ENCODE results near the gene MEPCE. TPM values are rescaled to one million over a fixed set of nuclear protein-coding genes. Genes with fewer than 3 reads are reported as not detected.
A peak's percentile ranks its signal among the peaks of the same experiment; 100 is the strongest.

The MEPCE gene
- total and polyA plus RNA-seq, 4 donors: 18.5 to 41.8 (median 39.0) TPM

- 73% methylated on average over 4 of the region's 9 CpGs for WGBS (ENCODE audit: insufficient coverage)
- Histone ChIP-seq H3K36me3 (ENCODE audit: control insufficient read depth, insufficient read depth, low read length) (peaks cover 3% of the 10 kb centered on the region), H3K4me3 (ENCODE audit: low read depth, low read length) (no peak overlapping the region), H3K4me1 (ENCODE audit: control insufficient read depth, insufficient read depth, low read length) (no peaks in the 10 kb centered on the region), H3K9me3 (ENCODE audit: control insufficient read depth, insufficient read depth, low read length) (no peaks in the 10 kb centered on the region), H3K27ac (ENCODE audit: low read depth, low read length) (no peak overlapping the region), H3K27me3 (ENCODE audit: control insufficient read depth, insufficient read depth, low read length) (no peaks in the 10 kb centered on the region)
- no peak for DNase-seq (ENCODE audit: low read depth in 4 of 6, low spot score in 6 of 6)
These were observed 40.1 kb upstream of the MEPCE start for GRCh38 chr7:100389437-100390088.

- WGBS (ENCODE audit: insufficient coverage): 53% methylated on average over 2 of the region's 3 CpGs
- Histone ChIP-seq H3K36me3 (ENCODE audit: control insufficient read depth, insufficient read depth, low read length) (peaks cover 3% of the 10 kb centered on the region), H3K27ac (ENCODE audit: low read depth, low read length) (no peak overlapping the region), H3K4me3 (ENCODE audit: low read depth, low read length) (no peak overlapping the region), H3K4me1 (ENCODE audit: control insufficient read depth, insufficient read depth, low read length) (no peaks in the 10 kb centered on the region), H3K9me3 (ENCODE audit: control insufficient read depth, insufficient read depth, low read length) (no peaks in the 10 kb centered on the region), H3K27me3 (ENCODE audit: control insufficient read depth, insufficient read depth, low read length) (no peaks in the 10 kb centered on the region)
- DNase-seq (ENCODE audit: low read depth in 4 of 6, low spot score in 6 of 6): no peak
These were observed 39.2 kb upstream of the MEPCE start for GRCh38 chr7:100390286-100391009.

GRCh38 chr7:100393233-100393905, 36.3 kb upstream of the MEPCE start:
- Histone ChIP-seq H3K4me3 (ENCODE audit: low read depth, low read length) (no peak overlapping the region), H3K4me1 (ENCODE audit: control insufficient read depth, insufficient read depth, low read length) (no peaks in the 10 kb centered on the region), H3K27ac (ENCODE audit: low read depth, low read length) (no peak overlapping the region), H3K9me3 (ENCODE audit: control insufficient read depth, insufficient read depth, low read length) (no peaks in the 10 kb centered on the region), H3K36me3 (ENCODE audit: control insufficient read depth, insufficient read depth, low read length) (peaks cover 3% of the 10 kb centered on the region), H3K27me3 (ENCODE audit: control insufficient read depth, insufficient read depth, low read length) (no peaks in the 10 kb centered on the region)
- DNase-seq (ENCODE audit: low read depth in 4 of 6, low spot score in 6 of 6): no peak
- 83% methylated on average over 1 of the region's 4 CpGs for WGBS (ENCODE audit: insufficient coverage)

GRCh38 chr7:100394077-100394476, 35.6 kb upstream of the MEPCE start:
- H3K36me3 ChIP-seq (ENCODE audit: control insufficient read depth, insufficient read depth, low read length): peaks cover 3% of the 10 kb centered on the region
- no peak for DNase-seq (ENCODE audit: low read depth in 4 of 6, low spot score in 6 of 6)
- H3K27ac ChIP-seq (ENCODE audit: low read depth, low read length): no peak overlapping the region
- H3K27me3 ChIP-seq (ENCODE audit: control insufficient read depth, insufficient read depth, low read length): no peaks in the 10 kb centered on the region
- H3K9me3 ChIP-seq (ENCODE audit: control insufficient read depth, insufficient read depth, low read length): no peaks in the 10 kb centered on the region
- no peak overlapping the region for H3K4me3 ChIP-seq (ENCODE audit: low read depth, low read length)
- no peaks in the 10 kb centered on the region for H3K4me1 ChIP-seq (ENCODE audit: control insufficient read depth, insufficient read depth, low read length)
- no CpG with 5 or more reads among the region's 2 CpGs for WGBS (ENCODE audit: insufficient coverage)

GRCh38 chr7:100396421-100396982, 33.1 kb upstream of the MEPCE start:
- DNase-seq (ENCODE audit: low read depth in 4 of 6, low spot score in 6 of 6): no peak
- Histone ChIP-seq H3K27ac (ENCODE audit: low read depth, low read length) (no peak overlapping the region), H3K4me1 (ENCODE audit: control insufficient read depth, insufficient read depth, low read length) (peaks cover 5% of the 10 kb centered on the region), H3K27me3 (ENCODE audit: control insufficient read depth, insufficient read depth, low read length) (no peaks in the 10 kb centered on the region), H3K4me3 (ENCODE audit: low read depth, low read length) (no peak overlapping the region), H3K36me3 (ENCODE audit: control insufficient read depth, insufficient read depth, low read length) (peaks cover 4% of the 10 kb centered on the region), H3K9me3 (ENCODE audit: control insufficient read depth, insufficient read depth, low read length) (no peaks in the 10 kb centered on the region)
- 95% methylated on average over 4 of the region's 9 CpGs for WGBS (ENCODE audit: insufficient coverage)

- no peak for DNase-seq (ENCODE audit: low read depth in 4 of 6, low spot score in 6 of 6)
- Histone ChIP-seq H3K9me3 (ENCODE audit: control insufficient read depth, insufficient read depth, low read length) (no peaks in the 10 kb centered on the region), H3K27me3 (ENCODE audit: control insufficient read depth, insufficient read depth, low read length) (no peaks in the 10 kb centered on the region), H3K36me3 (ENCODE audit: control insufficient read depth, insufficient read depth, low read length) (peaks cover 4% of the 10 kb centered on the region), H3K4me3 (ENCODE audit: low read depth, low read length) (no peak overlapping the region), H3K4me1 (ENCODE audit: control insufficient read depth, insufficient read depth, low read length) (peaks cover 5% of the 10 kb centered on the region), H3K27ac (ENCODE audit: low read depth, low read length) (no peak overlapping the region)
- WGBS (ENCODE audit: insufficient coverage): 62% methylated on average over 13 of the region's 13 CpGs
These were observed 32.1 kb upstream of the MEPCE start for GRCh38 chr7:100397315-100398081.

GRCh38 chr7:100398239-100398638, 31.4 kb upstream of the MEPCE start:
- H3K36me3 ChIP-seq (ENCODE audit: control insufficient read depth, insufficient read depth, low read length): peaks cover 4% of the 10 kb centered on the region
- H3K9me3 ChIP-seq (ENCODE audit: control insufficient read depth, insufficient read depth, low read length): no peaks in the 10 kb centered on the region
- 33% methylated on average over 2 of the region's 2 CpGs for WGBS (ENCODE audit: insufficient coverage)
- H3K27ac ChIP-seq (ENCODE audit: low read depth, low read length): no peak overlapping the region
- DNase-seq (ENCODE audit: low read depth in 4 of 6, low spot score in 6 of 6): no peak
- no peak overlapping the region for H3K4me3 ChIP-seq (ENCODE audit: low read depth, low read length)
- H3K4me1 ChIP-seq (ENCODE audit: control insufficient read depth, insufficient read depth, low read length): peaks cover 5% of the 10 kb centered on the region
- no peaks in the 10 kb centered on the region for H3K27me3 ChIP-seq (ENCODE audit: control insufficient read depth, insufficient read depth, low read length)

GRCh38 chr7:100400041-100400440, 29.6 kb upstream of the MEPCE start:
- H3K27ac ChIP-seq (ENCODE audit: low read depth, low read length): no peak overlapping the region
- H3K4me1 ChIP-seq (ENCODE audit: control insufficient read depth, insufficient read depth, low read length): peaks cover 5% of the 10 kb centered on the region
- 97% methylated on average over 3 of the region's 3 CpGs for WGBS (ENCODE audit: insufficient coverage)
- H3K9me3 ChIP-seq (ENCODE audit: control insufficient read depth, insufficient read depth, low read length): no peaks in the 10 kb centered on the region
- no peak overlapping the region for H3K4me3 ChIP-seq (ENCODE audit: low read depth, low read length)
- H3K27me3 ChIP-seq (ENCODE audit: control insufficient read depth, insufficient read depth, low read length): no peaks in the 10 kb centered on the region
- H3K36me3 ChIP-seq (ENCODE audit: control insufficient read depth, insufficient read depth, low read length): peaks cover 4% of the 10 kb centered on the region
- DNase-seq (ENCODE audit: low read depth in 4 of 6, low spot score in 6 of 6): no peak

- Histone ChIP-seq H3K27ac (ENCODE audit: low read depth, low read length) (no peak overlapping the region), H3K36me3 (ENCODE audit: control insufficient read depth, insufficient read depth, low read length) (peaks cover 4% of the 10 kb centered on the region), H3K9me3 (ENCODE audit: control insufficient read depth, insufficient read depth, low read length) (no peaks in the 10 kb centered on the region), H3K4me3 (ENCODE audit: low read depth, low read length) (no peak overlapping the region), H3K4me1 (ENCODE audit: control insufficient read depth, insufficient read depth, low read length) (peaks cover 5% of the 10 kb centered on the region), H3K27me3 (ENCODE audit: control insufficient read depth, insufficient read depth, low read length) (no peaks in the 10 kb centered on the region)
- whole genome bisulfite sequencing (ENCODE audit: insufficient coverage): 80% methylated on average over 9 of the region's 11 CpGs
- DNase-seq (ENCODE audit: low read depth in 4 of 6, low spot score in 6 of 6): peak in 4 of 6 donors; percentile 1 to 54 (median 10)
These were observed 29.0 kb upstream of the MEPCE start for GRCh38 chr7:100400656-100401055.
